AG09309 (cell line): ENCODE data around the gene NCAPH2.

ENCODE experiments used
- DNase-seq: peaks from one replicate; pipeline ENCODE4 v3.0.0-alpha.2; 2010; ENCODE audit warnings: low read depth
- H3K4me3 ChIP-seq: 2 replicates; pipeline ENCODE4 v1.5.1; 2011; ENCODE audit warnings: mild to moderate bottlenecking, low read depth, low read length, moderate library complexity; ENCODE audit not compliant: control insufficient read depth
- TF ChIP-seq, protein P1 (sequence below): IDR thresholded peaks from 2 replicates; pipeline ENCODE4 v1.5.1; 2011; ENCODE audit warnings: mild to moderate bottlenecking, low read depth, low read length, inconsistent platforms; ENCODE audit not compliant: insufficient read depth, control insufficient read depth; ENCODE audit errors: missing control alignments

The NCAPH2 gene

DNA sequence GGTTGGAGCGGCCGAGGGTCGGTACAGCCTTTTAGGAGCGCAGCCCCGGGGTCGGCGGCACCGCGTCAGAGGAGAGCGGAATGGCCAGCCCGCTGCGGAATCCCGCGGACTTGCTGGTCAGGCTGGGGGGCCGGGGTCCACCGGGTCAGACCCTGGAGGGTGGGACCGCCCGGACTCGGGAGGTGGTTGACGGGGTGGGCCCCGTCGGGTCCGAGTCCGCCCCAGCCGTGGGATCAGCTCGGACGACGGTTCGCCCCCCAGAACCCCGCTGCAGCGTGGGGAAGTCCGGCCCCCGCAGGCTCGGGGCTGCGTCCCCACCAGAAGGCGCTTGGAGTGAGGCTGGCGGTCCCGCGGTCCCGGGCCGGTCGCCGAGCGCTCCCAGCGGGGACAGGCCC, 27.0 kb upstream of the NCAPH2 start:
- TF ChIP-seq, protein P1, sequence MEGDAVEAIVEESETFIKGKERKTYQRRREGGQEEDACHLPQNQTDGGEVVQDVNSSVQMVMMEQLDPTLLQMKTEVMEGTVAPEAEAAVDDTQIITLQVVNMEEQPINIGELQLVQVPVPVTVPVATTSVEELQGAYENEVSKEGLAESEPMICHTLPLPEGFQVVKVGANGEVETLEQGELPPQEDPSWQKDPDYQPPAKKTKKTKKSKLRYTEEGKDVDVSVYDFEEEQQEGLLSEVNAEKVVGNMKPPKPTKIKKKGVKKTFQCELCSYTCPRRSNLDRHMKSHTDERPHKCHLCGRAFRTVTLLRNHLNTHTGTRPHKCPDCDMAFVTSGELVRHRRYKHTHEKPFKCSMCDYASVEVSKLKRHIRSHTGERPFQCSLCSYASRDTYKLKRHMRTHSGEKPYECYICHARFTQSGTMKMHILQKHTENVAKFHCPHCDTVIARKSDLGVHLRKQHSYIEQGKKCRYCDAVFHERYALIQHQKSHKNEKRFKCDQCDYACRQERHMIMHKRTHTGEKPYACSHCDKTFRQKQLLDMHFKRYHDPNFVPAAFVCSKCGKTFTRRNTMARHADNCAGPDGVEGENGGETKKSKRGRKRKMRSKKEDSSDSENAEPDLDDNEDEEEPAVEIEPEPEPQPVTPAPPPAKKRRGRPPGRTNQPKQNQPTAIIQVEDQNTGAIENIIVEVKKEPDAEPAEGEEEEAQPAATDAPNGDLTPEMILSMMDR: no peak
- peak overlapping the region; percentile 60 for H3K4me3 ChIP-seq
- no peak for DNase-seq

DNA sequence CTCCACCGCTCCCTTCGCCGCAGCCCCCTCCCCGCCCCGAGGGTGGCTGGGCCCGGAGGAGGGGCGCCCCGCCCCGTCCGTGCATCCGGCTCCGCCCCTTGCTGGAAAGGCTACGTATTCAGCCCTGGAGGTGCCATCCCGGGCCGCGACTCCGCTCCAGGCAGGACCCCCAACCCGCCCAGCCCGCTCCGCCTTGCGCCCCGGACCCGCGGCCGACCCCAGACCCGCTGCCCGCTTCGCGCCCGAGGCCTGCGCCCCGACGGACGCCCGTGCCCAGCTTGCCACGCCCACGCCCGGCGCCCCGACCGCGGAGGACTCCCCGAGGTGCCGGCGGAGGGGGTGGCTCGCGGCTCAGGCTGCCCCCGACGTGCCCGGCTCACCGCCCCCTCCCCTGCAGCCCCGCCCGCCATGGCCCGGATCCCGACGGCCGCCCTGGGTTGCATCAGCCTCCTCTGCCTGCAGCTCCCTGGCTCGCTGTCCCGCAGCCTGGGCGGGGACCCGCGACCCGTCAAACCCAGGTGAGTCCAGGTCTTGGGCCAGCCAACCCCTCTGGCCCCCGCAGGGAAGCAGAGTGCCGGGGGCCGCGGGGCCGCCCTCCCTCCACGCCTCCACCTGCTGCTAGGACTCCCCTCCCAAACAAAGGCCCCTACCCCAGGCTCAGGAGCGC, 26.5 kb upstream of the NCAPH2 start, which contains the start of gene ADM2:
TSS of gene ADM2 (plus strand) at position 104 of the 667 bp plus-strand sequence. CDS start at position 409, 305 bp downstream.
- H3K4me3 ChIP-seq: peak within 1 kb of the TSS; percentile 60
- no peak for DNase-seq
- TF ChIP-seq, protein P1: no peak

DNA sequence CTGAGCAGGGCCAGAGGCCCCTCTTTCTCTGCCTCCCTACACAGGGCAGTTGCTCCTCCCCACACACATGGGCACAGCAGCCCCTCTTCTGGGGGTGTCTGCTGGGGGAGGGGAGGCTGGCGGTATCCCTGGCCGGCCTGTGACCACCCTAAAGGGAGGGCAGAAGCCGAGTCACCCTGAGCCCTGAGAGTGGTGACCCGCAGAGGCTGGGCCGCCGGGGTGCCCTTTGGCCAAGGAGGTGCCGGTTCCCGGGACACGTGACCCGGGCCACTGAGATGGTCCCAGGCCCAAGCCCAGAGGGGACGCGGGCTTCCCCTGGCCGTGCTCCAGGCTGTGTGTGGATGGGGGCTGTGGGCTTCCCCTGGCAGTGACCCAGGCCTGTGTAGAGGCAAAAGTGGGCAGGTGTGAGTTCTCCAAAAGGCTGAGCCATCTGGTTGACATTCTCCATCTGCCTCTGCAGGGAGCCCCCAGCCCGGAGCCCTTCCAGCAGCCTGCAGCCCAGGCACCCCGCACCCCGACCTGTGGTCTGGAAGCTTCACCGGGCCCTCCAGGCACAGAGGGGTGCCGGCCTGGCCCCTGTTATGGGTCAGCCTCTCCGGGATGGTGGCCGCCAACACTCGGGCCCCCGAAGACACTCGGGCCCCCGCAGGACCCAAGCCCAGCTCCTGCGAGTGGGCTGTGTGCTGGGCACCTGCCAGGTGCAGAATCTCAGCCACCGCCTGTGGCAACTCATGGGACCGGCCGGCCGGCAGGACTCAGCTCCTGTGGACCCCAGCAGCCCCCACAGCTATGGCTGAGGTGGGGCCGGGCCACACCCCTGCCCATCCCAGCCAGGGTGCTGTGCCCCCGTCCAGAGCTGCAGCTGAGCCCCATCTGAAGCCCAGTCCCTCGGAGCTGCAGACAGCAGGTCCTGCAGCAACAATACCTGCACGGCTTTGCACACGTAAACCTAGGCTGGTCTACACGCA, 25.6 kb upstream of the NCAPH2 start:
- TF ChIP-seq, protein P1: no peak
- DNase-seq: no peak
- H3K4me3 ChIP-seq: peak overlapping the region; percentile 60

DNA sequence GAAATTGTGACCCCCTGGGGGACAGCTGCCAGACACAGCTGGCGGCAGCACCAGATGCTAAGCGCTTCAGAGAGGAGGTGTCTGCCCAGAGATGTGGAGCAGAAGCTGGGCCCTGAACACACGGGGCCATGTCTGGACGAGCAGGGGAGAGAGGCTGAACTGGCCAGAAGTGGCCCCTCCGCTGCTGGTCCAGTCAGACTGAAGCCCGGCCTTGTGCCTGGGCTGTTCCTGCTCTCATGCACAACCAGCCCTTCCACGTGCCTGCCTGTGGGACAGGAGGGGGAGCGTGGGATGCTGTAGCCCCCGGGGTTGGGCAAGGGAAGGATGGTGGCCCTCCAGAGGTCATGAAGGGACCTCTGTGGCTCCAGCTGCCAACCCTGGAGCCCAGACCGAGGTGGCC, 24.9 kb upstream of the NCAPH2 start:
- TF ChIP-seq, protein P1: no peak
- H3K4me3 ChIP-seq: peak overlapping the region; percentile 60
- DNase-seq: no peak

DNA sequence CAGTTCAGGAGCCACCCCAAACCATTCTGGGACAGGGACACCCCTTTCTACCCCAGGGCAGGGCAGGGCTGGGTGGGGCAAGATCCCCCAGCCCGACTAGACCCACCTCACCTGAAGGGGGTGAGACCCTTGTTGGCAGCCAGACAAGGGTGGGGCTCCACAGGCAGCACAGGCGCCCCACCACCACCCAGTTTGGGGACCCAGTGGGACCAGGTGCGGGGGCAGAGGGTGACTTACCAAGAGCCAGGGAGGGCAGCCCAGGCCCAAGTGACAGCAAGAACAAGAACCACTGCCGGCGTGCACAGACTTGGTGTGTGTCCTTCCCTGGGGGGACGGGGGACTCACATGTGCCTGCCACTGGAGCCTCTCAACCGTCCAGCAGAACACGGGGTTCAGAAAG, 24.5 kb upstream of the NCAPH2 start:
- TF ChIP-seq, protein P1: no peak
- no peak for DNase-seq
- H3K4me3 ChIP-seq: no peak overlapping the region; the same call in 1 of the 2 replicates

DNA sequence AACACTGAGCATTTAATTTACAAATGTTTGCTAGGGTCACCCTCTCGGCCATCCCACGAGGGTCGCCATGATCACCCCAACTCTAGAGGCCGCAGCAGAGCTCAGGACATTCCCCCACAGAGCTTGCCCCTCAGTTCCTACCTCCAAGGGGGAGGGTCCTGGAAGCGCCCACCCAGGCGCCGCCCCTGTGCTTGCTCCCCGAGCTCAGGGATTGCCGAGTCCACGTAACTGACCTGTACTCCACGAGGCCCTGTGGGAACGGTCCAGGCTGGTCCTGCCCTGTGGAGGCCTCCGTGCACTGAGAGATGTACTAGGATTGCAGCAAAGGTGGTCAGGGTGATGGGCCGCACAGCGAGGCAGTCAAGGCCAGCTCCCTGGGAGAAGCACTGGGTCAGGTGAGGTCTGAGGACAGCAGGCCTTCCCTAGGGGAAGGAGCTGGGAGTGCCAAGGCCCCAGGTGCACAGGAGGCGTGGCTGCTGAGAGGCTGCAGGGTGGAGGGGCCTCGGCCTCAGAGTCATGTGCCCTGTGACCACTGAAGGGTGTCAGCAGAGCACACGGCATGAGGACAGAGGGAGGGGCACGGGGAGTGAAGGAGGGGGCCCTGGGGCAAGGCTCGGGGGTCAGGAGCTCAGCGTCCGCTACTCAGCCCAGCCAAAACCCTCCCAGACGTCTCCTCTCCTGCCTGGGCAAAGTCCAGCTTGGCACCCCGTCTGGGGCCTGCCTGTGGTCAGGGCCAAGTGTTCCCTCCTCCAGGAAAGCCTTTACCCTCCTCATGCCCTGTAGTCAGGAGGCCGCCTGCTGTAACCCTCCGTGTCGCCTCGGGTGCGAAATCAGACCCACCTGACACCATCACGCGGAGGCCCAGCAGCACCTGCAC, 23.8 kb upstream of the NCAPH2 start:
- no peak overlapping the region for H3K4me3 ChIP-seq
- TF ChIP-seq, protein P1: no peak
- DNase-seq: no peak
